ENCODE measurements around the gene GPR119.
"Not testable (repeated sequence)": the region's sequence is repeated elsewhere in the genome, so short reads cannot be mapped to it uniquely, and the experiment has no call there.

The GPR119 gene

GRCh38 chrX:130343411-130343810 is 42.1 kb downstream of the GPR119 start:
- no peak for DNase-seq (ENCODE audit: extremely low spot score)
- TF ChIP-seq CTCF (IDR thresholded peaks at IDR 0.05; ENCODE audit: control extremely low read depth, extremely low read depth, low read depth, missing control alignments): no peak
- CTCF ChIA-PET: no interaction called here
- POLR2A ChIA-PET: no interaction called here

GRCh38 chrX:130340271-130340670 is 45.2 kb downstream of the GPR119 start:
- no peak for TF ChIP-seq CTCF (IDR thresholded peaks at IDR 0.05; ENCODE audit: control extremely low read depth, extremely low read depth, low read depth, missing control alignments)
- no peak for DNase-seq (ENCODE audit: extremely low spot score)
- CTCF ChIA-PET: no interaction called here
- POLR2A ChIA-PET: no interaction called here

GRCh38 chrX:130339408-130340222 is 45.9 kb downstream of the GPR119 start, which contains the start of gene SLC25A14:
TSS of gene SLC25A14 (plus strand) at chrX:130339919. CDS start at chrX:130340279, 360 bp downstream.
- TF ChIP-seq CTCF (IDR thresholded peaks at IDR 0.05; ENCODE audit: control extremely low read depth, extremely low read depth, low read depth, missing control alignments): no peak
- ChIA-PET POLR2A (no interaction called here), CTCF (no interaction called here)
- DNase-seq (ENCODE audit: extremely low spot score): peak; percentile 72

DNA sequence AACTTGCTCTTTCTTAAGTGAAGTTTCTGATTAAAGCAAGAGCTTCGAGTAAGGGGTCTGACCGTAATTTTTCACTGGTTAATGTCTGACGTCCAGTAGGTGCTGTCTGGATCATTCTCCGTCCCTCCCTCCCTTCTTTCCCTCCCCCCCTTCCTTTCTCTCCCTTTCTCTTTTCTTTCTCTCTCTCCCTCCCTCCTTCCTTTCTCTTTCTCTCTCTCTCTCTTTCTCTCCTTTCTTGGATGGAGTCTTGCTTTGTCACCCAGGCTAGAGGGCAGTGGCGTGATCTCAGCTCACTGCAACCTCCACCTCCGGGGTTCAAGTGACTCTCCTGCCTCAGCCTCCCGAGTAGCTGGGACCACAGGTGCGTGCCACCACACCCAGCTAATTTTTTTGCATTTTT is 46.6 kb downstream of the GPR119 start:
- DNase-seq (ENCODE audit: extremely low spot score); CTCF ChIA-PET; POLR2A ChIA-PET: not testable (repeated sequence)

DNA sequence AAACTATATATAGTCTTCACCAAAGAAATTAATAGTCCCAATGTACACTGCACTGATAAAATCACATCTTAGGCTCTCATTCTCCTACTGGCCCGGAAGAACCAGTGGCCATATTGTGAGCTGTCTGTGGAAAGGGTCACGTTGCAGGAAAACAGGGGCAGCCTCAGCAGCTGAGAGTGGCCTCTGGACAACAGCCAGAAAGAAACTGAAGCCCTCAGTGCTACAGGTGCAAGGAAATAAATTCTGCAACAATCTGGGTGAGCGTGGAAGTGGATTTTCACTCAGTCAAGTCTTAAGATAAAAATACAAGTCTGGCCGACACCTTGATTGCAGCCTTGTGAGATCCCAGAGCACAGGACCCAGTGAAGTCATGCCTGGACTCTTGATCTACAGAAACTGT is 48.9 kb downstream of the GPR119 start:
- TF ChIP-seq CTCF (IDR thresholded peaks at IDR 0.05; ENCODE audit: control extremely low read depth, extremely low read depth, low read depth, missing control alignments): no peak
- no peak for DNase-seq (ENCODE audit: extremely low spot score)
- POLR2A ChIA-PET: no interaction called here
- CTCF ChIA-PET: interaction anchor here (1.7 kb wide), 1 partner anchor 580 kb away, joined by 3 read pairs; no protein-coding TSS in a partner anchor

Measured in GM10248 (cell line).